ENCODE results near the gene CPAMD8.
"Not testable (repeated sequence)": the region's sequence is repeated elsewhere in the genome, so short reads cannot be mapped to it uniquely, and the experiment has no call there.

Gene CPAMD8

DNA sequence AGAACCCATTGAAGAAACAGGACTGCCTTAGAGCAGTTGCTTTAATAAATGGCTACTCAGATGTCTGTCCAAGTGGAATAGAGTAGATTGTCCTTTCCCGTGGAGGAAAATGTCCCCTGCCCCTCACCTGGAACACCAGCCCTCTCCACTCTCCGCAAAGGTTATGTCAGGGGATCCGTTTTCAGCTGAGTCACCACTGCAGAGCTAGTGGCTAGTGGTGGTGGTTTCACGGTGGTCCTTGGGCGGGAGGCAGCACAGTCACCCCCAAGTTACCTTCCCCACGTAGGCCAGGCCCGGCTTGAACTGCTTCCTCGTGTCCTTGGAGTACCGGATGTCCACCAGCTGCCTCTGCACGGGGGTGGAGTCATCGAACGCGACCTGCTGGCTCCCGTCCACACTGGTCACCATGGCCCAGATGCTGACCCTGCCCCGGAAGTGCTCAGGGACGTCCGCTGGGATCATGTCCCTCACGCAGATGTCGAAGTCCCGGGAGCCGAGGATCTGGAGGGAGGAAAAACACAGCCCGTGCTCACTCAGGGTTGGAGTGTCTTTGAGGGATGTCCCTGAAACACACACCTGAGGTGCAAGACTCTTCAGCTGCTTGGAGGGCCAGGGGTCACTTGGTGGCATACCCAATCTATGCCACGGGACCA, 29.6 kb downstream of the CPAMD8 start:
- DNase-seq, result not testable (repeated sequence)

DNA sequence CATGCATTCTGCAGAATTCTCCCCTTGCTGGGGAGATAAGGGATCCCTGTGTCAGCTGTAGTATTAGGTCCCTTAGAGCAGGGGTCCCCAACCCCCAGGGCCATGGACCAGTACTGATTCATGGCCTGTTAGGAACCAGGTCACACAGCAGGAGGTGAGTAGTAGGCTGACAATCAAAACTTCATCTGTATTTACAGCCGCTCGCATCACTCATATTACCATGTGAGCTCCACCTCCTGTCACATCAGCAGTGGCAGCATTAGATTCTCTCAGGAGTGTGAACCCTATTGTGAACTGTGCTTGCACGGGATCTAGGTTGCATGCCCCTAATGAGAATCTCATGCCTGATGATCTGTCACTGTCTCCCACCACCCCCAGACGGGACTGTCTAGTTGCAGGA, 37.9 kb downstream of the CPAMD8 start:
- no peak for DNase-seq

DNA sequence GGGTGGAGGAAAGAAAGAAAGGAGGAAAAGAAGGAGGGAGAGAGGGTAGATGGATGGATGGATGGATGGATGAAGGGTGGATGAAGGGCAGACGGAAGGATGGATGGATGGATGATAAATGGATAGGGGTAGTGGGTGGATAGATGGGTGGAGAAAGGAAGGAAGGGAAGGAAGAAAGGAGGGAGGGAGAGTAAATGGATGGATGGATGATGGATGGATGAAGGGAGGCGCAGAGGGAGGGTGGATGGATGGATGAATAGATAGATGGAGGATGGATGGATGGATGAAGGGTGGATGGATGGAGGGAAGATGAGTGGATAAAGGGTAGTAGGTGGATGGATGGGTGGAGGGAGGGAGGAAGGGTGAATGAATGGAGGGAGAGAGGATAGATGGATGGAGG, 41.2 kb downstream of the CPAMD8 start:
- DNase-seq, result no peak

DNA sequence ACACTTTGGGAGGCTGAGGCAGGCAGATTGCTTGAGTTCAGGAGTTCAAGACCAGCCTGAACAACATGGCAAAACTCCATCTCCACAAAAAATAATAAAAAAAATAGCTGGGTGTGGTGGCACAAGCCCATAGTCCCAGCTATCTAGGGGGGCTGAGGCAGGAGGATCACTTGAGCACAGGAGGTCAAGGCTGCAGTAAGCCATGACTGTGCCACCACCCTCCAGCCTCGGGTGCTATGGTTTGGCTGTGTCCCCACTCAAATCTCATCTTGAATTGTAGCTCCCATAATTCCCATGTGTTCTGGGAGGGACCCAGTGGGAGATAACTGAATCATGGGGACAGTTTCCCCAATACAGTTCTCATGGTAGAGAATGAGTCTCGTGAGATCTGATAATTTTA, 44.0 kb downstream of the CPAMD8 start:
- not testable (repeated sequence) for DNase-seq

DNA sequence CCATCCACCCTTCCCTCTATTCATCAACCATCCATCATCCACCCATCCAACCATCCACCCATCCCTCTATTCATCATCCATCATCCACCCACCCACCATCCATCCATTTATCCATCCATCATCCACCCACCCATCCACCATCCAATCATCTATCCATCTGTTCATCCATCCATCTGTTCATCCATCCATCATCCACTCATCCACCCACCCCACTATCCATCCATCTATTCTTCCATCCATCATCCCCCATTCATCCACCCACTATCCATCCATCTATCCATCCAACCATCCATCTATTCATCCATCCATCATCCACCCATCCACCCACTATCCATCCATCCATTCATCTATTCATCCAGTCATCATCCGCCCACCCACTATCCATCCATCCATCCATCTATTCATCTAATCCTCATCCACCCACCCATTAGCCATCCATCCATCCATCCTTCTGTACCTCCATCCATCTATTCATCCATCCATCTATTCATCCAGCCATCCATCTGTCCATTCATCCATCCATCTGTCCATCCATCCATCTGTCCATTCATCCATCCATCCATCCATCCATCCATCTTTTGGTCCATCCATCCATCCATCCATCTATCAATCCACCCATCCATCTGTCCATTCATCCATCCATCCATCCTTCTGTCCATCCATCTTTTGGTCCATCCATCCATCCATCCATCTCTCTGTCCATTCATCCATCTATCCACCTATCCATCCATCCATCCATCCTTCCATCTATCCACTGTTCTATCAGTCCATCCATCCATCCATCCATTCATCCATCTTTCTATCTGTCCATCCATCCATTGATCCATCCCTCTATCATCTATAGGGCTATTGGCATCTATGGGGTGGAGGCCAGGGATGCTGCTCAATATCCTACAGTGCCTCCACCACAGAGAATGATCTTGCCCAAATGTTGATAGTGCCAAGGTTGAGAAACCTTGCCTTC, 47.5 kb downstream of the CPAMD8 start:
- no peak for DNase-seq

DNA sequence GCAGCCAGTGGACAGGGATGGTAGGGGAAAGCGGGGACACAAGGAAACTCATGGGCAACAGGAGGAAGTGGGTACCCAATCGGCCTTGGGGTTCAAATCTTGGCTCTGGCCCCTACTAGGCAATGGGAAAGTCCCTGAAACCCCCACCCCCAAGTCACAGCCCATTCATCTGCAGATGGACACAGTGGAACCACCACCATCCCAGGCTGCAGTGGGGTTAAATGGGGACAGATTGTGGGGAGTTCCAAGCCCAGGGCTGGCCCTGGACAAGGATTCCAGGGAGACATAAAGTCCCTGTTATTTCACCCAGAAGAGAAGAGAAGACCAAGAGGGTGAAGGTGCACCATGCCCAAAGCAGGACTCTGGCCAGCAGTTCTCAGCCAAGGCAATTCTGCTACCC, 48.5 kb downstream of the CPAMD8 start:
- no peak for DNase-seq

DNA sequence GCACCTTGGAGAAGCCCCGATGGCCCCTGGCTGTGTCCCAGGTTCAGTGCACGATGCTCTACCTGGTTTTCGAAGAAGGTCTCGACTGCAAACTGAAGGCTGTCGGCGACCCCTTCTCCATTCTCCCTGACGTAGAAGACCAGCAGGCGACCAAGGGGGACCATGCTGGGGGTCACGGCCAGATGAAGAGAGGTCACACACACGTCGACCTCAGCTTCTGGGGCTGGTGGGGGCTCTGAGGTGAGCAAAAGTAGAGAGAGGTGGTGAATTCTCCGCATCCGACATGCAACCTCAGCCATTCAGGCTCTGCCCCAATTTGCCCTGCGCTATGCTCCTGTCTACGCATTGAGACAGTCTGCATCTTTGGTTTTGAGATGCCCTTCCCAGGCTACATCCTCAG, 49.3 kb downstream of the CPAMD8 start:
- DNase-seq, result no peak

DNA sequence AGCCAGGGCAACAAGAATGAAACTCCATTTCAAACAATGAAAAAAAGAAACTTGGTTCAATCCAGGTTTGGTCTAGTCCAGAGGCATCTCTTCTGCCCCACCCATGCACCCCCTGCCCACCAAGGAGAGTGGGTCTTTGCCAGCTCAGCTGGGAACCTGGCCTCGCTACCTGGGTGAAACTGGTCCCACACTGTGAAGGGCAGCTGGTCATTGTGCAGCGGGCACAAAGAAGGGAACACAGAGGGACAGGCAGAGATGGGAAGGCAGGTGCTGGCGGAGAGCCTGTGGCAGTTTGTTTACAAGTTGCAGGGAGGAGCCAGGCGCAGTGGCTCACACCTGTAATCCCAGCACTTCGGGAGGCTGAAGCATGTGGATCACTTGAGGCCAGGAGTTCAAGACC, 50.2 kb downstream of the CPAMD8 start:
- no peak for DNase-seq

DNA sequence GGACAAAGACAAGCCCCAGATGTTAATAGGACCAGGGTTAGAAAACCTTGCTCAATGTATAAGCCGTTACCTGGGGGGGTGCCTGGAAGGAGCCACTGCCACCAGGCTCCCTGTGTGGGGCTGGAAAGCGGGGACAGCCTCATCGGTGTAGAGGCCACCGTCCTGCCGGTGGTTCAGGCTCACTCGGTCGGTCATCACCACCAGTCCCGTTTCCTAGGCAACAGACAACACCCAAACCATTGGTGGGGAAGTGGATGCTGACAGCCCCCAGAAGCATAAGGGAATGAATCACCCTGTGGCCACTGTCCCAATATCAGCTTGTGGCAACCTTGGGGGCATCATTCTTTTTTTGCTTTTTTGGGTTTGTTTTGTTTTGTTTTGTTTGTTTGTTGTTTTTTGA, 55.8 kb downstream of the CPAMD8 start:
- no peak for DNase-seq

DNA sequence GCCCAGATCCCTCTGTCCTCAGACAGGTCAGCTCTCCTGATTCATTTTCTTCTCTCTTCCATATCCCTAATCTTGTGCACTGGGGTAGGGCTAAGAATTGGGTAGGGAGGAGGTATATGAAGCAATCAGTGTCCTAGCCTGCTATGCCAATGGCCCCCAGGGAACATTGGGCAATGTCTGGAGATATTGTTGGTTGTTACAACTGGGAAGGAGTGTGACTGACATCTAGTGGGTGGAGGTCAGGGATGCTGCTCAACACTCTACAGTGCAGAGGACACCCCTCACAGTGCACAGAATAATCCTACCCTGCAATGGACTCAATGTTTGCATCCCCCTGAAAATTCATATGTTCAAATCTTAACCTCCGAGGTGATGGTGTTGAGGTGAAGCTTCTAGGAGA, 57.5 kb downstream of the CPAMD8 start:
- peak; percentile 52 for DNase-seq

DNA sequence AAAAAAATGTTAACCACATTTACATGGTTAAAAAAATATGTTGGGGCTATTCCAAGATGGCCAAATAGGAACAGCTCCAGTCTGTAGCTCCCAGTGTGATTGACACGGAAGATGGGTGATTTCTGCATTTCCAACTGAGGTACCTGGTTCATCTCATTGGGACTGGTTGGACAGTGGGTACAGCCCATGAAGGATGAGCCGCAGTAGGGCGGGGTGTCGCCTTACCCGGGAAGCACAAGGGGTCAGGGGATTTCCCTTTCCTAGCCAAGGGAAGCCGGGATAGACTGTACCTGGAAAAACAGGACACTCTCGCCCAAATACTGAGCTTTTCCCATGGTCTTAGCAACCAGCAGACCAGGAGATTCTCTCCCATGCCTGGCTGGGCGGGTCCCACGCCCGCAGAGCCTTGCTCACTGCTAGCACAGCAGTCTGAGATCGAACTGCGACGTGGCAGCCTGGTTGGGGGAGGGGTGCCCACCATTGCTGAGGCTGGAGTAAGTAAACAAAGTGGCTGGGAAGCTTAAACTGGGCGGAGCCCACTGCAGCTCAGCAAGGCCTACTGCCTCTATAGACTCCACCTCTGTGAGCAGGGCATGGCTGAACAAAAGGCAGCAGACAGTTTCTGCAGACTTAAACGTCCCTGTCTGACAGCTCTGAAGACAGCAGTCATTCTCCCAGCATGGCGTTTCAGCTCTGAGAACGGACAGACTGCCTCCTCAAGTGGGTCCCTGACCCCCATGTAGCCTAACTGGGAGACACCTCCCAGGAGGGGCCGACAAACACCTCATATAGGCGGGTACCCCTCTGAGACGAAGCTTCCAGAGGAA, 65.4 kb downstream of the CPAMD8 start:
- DNase-seq, result peak; percentile 18

DNA sequence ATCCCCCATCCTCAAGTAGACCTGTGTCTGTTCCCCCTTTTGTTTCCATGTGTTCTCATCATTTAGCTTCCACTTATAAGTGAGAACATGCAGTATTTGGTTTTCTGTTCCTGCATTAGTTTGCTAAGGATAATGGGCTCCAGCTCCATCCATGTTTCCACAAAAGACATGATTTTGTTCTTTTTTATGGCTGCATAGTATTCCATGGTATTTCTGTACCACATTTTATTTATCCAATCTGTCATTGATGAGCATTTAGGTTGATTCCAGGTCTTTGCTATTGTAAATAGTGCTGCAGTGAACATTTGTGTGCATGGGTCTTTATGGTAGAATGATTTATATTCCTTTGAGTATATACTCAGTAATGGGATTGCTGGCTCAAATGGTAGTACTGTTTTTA, 68.3 kb downstream of the CPAMD8 start:
- DNase-seq, result not testable (repeated sequence)

DNA sequence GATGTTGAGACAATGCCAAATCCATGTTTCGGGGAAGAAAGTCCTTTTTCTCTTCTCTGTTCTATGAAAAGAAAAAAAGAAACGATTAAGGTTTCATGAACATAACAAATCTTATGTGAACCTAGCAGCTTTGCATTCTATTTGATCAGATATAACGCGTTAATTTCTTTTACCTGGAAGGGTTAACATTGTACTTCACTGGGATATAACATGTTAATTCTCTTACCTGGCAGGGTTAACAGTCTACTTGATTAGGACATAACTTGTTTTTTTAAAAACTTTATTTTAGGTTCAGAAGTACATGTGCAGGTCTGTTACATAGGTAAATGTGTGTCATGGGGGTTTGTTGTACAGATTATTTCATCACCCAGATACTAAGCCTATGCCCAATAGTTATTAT, 68.8 kb downstream of the CPAMD8 start:
- DNase-seq, result no peak

DNA sequence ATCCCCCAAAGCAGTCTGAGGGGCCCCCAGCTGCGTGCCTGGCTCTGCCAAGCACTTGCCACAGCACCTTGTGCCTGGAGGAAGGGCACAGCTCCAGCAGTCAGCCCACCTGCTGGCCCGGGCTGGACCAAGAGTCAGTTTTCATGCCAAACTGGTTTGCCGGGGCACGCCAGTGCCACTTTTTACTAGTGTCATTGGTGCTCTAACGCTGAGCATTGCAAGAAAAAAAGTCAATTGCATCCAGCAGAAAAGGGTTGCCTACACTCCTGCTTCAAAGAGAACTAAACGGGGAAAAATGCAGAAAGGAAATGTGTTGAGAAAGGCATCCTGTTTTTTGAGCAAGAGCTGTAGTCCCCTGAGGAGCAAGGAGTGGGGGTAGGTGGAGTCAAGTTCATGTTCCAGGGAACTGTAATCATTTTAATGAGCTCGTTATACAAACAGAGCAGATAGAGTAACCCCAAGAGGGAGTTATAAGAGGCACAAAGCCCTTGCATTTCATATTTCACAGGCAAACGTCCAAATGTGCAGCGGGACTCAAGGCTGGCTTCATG, 69.4 kb downstream of the CPAMD8 start:
- no peak for DNase-seq

DNA sequence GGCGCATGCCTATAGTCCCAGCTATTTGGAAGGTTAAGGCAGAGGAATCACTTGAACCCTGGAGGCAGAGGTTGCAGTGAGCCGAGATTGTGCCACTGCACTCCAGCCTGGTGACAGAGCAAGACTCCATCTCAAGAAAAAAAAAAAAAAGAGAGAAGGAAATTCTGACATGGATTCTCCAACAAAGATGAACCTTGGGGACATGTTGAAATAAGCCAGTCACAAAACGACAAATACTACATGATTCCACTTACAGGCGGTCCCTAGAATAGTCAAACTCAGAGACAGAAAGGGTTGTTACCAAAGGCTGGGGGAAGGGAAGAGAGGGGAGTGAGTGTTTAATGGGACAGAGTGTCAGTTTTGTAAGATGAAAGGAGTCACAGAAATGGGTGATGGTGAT, 71.4 kb downstream of the CPAMD8 start:
- no peak for DNase-seq

DNA sequence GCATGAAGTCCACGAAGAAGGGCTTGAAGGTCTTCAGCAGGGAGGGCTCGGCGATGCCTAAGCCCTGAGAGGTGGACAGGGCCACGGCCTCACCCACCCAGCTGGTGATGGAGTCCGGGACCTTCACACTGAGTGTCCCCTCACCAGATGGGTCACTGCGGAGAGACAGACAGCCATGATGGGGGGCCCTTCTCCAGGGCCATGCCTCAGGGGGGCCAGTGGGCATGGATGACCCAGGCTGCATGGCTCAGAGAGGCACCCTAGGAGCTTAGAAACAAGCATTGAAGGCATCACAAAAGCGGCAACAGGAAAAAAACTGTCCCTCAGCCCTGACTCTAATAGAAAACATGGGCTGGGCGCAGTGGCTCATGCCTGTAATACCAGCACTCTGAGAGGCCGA, 74.6 kb downstream of the CPAMD8 start:
- no peak for DNase-seq

DNA sequence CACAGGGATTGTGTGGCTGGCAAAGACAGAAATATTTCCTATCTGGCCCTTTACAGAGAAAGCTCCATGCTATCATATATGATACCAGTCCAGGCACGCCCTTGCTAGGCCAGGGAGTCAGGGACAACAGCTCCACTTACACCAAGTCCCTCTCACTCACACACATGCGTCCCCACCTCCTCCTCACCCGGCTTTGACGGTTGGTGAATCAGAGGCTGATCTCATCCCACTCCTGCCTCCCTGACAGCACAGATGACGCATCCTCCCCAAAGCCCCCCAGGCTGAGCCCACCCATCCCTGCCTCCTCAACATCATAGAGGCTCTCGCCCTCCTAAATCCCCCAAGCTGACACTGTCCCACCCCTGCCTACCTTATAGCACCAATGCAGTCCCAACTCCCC, 75.1 kb downstream of the CPAMD8 start:
- no peak for DNase-seq

DNA sequence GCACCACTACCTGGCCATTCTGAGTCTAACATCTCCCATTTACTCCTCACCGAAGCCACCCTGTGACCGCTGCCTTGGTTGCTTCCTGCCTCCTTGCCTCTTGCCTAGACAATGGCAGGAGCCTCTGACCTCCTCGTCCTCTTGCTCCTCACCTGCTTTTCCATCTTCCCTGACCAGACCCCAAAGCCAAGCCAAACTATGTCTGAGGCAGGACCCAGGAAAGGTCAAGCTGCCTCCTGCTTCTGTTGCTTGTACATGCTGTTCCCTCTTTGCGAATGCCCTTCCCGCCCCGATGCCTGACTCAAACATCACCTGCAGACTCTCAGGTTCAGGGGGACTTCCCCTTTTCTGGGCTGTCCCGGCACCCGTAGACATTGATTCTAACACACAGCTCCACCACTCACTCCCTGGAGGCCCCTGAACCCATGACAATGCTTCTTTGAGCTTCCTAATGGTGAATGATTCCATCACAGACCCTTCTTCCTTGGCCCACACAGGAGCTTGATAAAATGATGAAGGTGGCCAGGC, 77.0 kb downstream of the CPAMD8 start:
- no peak for DNase-seq

DNA sequence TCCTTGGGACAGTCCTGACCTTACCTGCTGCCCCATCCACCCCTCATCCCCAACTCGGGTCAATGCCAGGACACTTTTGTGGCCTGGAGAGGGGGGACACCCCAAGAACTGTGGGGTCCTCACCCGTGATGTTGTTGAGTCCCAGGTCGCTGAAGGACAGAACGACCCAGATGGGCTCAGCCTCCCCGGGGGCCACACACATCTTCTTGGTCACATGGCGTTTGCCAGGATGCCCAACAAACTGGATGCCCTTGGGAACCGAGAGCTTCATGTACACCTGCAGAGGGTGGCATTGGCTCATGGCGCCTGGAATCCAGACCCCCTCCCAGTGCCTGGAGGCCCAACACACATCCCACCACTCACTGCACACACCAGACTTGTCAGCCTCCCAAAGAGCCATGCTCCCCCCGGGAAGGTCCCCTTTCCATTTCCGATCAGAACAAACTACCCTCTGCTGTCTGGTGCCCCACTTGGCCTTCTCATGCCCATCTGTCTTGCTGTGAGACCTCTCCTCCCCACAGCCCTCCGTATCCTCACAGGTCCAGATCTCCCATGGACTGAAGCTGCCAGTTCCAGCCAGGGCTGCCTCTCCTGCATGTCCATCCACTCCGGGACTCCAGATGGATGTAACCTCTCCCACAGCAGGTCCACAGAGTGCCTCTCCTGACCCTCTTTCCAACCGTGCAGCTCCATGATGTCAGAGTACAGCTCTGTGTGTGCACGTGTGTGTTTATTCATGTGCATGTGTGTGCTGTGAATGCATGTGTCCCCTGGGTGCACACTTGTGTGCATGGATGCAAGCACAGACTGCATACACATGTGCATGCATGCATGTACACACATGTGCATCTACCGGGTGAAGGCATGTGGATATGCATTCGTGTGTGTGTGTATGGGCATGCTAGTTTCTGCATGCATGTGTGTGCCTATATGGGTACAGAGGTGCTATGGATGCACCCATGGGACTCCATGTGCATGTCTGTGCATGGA, 79.4 kb downstream of the CPAMD8 start:
- no peak for DNase-seq

DNA sequence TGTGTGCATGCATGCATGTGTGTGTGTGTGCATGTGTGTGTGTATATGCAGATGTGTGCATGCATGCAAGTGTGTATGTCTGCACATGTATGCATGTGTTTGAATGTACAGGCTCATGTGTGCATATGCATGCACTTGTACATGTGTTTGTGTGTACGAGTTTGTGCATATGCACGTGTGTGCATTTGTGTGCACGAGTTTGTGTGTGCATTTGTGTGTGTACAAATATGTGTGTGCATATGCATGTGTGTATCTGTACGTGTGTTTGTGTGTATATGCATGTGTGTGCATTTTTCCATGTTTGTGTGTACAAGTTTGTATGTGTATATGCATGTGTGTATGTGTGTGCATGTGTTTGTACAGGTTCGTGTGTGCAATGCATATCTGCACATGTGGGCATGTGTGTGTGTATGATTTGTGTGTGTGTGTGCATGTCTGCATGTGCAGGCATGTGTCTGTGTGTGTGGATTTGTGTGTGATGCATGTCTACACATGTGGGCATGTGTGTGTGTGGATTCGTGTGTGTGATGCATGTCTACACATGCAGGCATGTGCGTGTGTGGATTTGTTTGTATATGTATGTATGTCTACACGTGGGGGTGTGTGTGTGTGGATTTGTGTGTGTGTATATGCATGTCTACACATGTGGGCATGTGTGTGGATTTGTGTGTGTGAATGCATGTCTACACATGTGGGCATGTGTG, 80.7 kb downstream of the CPAMD8 start:
- no peak for DNase-seq

DNA sequence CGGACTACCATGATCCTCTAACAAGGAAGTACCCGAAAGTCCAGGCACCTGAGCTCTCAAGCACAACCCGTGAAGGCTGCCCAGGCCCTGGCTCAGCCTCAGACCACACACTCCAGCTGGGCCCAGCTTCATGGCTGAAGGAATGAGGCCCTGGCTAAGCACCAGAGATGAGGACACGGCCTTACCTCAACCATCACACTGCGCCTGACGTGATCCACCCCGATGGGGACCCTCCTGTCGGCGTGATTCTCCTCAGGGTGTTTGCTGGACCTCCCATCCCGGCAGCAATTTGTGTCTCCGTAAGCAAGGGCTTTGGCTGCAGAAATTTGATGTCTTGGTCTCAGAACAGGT, 81.3 kb downstream of the CPAMD8 start:
- no peak for DNase-seq
